GM12872 (cell line): ENCODE results near the gene FAM149B1.

Experiments
- TF ChIP-seq, protein P1 (sequence below): IDR thresholded peaks from 3 replicates; pipeline ENCODE4 v1.5.1; 2011; ENCODE audit warnings: low read depth, mild to moderate bottlenecking, low read length, moderate library complexity; ENCODE audit not compliant: insufficient read depth

Gene FAM149B1

GRCh38 chr10:73218431-73219191, 50.7 kb downstream of the FAM149B1 start:
- TF ChIP-seq, protein P1, sequence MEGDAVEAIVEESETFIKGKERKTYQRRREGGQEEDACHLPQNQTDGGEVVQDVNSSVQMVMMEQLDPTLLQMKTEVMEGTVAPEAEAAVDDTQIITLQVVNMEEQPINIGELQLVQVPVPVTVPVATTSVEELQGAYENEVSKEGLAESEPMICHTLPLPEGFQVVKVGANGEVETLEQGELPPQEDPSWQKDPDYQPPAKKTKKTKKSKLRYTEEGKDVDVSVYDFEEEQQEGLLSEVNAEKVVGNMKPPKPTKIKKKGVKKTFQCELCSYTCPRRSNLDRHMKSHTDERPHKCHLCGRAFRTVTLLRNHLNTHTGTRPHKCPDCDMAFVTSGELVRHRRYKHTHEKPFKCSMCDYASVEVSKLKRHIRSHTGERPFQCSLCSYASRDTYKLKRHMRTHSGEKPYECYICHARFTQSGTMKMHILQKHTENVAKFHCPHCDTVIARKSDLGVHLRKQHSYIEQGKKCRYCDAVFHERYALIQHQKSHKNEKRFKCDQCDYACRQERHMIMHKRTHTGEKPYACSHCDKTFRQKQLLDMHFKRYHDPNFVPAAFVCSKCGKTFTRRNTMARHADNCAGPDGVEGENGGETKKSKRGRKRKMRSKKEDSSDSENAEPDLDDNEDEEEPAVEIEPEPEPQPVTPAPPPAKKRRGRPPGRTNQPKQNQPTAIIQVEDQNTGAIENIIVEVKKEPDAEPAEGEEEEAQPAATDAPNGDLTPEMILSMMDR = peak; percentile 51

GRCh38 chr10:73219384-73219783, 51.5 kb downstream of the FAM149B1 start:
- TF ChIP-seq, protein P1 = no peak

DNA sequence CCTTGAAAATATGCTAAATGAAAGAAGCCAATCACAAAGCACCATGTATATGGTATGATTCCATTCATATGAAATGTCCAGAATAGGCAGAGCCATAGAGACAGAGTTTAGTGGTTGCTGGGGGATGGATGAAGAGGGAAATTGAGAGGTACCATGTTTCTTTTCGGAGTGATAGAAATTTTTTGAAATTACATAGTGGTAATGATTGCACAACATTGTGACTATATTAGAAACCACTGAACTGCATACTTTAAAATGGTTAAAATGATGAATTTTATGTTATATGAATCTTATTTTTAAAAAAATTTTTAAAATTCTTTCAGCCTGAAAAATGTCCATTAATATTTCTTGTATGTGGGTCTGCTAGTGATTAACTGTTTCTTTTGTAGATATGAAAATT, 53.1 kb downstream of the FAM149B1 start:
- TF ChIP-seq, protein P1 = no peak

DNA sequence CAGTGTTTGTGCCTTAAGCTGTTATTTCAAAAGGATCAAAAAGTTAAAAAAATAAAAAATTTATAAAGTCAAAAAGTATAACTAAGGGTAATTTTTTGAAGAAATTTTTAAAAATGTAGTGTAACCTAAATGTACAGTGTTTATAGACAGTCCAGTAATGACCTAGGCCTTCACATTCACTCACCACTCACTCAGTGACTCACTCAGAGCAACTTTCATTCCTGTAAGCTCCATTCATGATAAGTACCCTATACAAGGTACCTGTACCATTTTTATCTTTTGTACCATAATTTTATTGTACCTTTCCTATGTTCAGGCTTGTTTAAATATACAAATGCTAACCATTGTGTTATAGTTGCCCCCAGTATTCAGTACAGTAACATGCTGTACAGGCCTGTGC, 57.6 kb downstream of the FAM149B1 start:
- TF ChIP-seq, protein P1 = no peak

DNA sequence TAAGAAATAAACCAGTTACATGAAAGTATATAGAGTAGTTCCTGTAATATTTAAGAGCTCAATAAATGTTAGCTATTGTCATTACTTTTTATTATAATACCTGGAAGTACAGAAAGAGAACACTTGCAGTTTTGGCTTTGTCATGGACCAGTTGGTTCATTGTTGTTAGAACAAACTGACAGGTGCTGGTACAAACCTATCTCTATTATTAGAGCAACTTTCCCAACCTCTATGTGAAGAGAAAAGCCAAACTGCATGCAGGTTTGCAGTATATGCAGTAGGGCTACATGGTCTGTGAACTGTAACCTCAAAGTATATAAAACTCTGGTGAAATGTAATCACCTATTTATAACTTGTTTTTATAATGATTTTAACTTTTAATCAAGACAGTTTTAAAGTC, 58.7 kb downstream of the FAM149B1 start:
- TF ChIP-seq, protein P1 = no peak

DNA sequence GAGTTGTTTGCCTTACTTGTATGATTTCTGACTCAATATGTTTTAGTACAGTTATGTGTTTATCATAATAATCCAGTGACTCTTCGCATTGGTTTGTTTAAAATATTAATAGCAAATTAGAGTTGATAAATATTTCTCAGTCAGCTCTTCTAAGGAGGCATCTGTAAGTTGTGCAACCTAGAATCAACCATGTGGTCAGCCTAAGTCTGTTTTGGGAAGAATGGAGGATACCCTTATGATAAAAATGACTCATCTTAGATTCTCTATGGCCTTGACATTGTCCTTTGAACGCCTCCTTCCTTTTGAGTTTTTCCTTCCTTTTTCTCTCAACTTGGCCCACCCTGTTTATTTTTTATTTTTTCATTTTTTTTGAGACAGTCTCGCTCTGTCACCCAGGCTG, 60.3 kb downstream of the FAM149B1 start:
- TF ChIP-seq, protein P1 = no peak

- TF ChIP-seq, protein P1 = no peak
Measured at GRCh38 chr10:73229567-73229966, 61.6 kb downstream of the FAM149B1 start.
